GM12878 (cell line): Measurements from ENCODE around the gene EFCAB11. TPM values are rescaled to one million over a fixed set of nuclear protein-coding genes. Genes with fewer than 3 reads are reported as not detected.

Experiments
- ATAC-seq: fragments of 200-7000 bp; cut with Tn5 transposase; 3 replicates; pipeline ENCODE4 v1.9.1; 2020; ENCODE audit warnings: mild to moderate bottlenecking, moderate library complexity
- BruUV-seq: library from RNA; stranded (reverse); fragments of 400-500 nt; replicated peaks from 2 replicates; lab custom pipeline; 2021; lab: Mats Ljungman, UMichigan
- CTCF ChIA-PET: fragments of 300-600 bp; sonication (Branson Sonifier 250); formaldehyde crosslinking; extraction: SDS; loops from one replicate; lab custom pipeline; 2021; ENCODE audit warnings: inconsistent platforms; lab: Yijun Ruan, JAX
- POLR2A ChIA-PET: fragments of 350-600 bp; formaldehyde crosslinking; extraction: SDS; loops from one replicate; lab custom pipeline; 2021; ENCODE audit warnings: inconsistent platforms; lab: Charles Lee
- RAD21 ChIA-PET: fragments of 300-600 bp; sonication (Branson Sonifier 250); formaldehyde crosslinking; loops from one replicate; lab custom pipeline; 2023; ENCODE audit warnings: antibody characterized with exemption; ENCODE audit not compliant: unreplicated experiment; lab: Charles Lee
- SMC1A ChIA-PET: fragments of 300-600 bp; sonication (Branson Sonifier 250); formaldehyde crosslinking; loops from one replicate; lab custom pipeline; 2023; ENCODE audit not compliant: unreplicated experiment, uncharacterized antibody; lab: Charles Lee
- DNase-seq: peaks from one replicate; pipeline ENCODE4 v3.0.0-alpha.2; 2011; ENCODE audit warnings: low read depth, low spot score
- FAIRE-seq: peaks from 3 replicates; lab custom pipeline; 2011; peaks lifted over from hg19 to GRCh38; lab: Jason Lieb, UNC
- H2AFZ ChIP-seq: 2 replicates; pipeline ENCODE4 v1.6.0; 2011; ENCODE audit warnings: low read depth, low read length, control low read depth; ENCODE audit not compliant: control insufficient read depth
- H3K27ac ChIP-seq: 2 replicates; pipeline ENCODE4 v1.5.1; 2011; ENCODE audit warnings: control low read depth; ENCODE audit not compliant: control insufficient read depth, insufficient read depth
- H3K27me3 ChIP-seq, 2 experiments: replicated peaks in 1 of 2; 2 replicates each; pipeline versions ENCODE4 v1.6.0 to v1.6.1; 2011; ENCODE audit warnings: low read length in 1 of 2; ENCODE audit not compliant: control insufficient read depth in 2 of 2, insufficient read depth in 2 of 2
- H3K36me3 ChIP-seq, 2 experiments: 2 replicates each; pipeline ENCODE4 v1.5.1; 2011; ENCODE audit warnings: low read length in 1 of 2; ENCODE audit not compliant: control insufficient read depth in 2 of 2, insufficient read depth in 2 of 2
- H3K4me1 ChIP-seq: 2 replicates; pipeline ENCODE4 v1.6.1; 2011; ENCODE audit warnings: mild to moderate bottlenecking, low read length, moderate library complexity, mixed read lengths; ENCODE audit not compliant: control insufficient read depth, insufficient read depth
- H3K4me2 ChIP-seq: 2 replicates; pipeline ENCODE4 v1.6.0; 2011; ENCODE audit warnings: control low read depth; ENCODE audit not compliant: control insufficient read depth, insufficient read depth
- H3K4me3 ChIP-seq: fragments of 200-600 bp; sonication (generic); 2 replicates; pipeline ENCODE4 v1.5.1; 2016
- H3K79me2 ChIP-seq: 2 replicates; pipeline ENCODE4 v1.6.0; 2011; ENCODE audit warnings: low read length; ENCODE audit not compliant: control insufficient read depth, insufficient read depth
- H3K9ac ChIP-seq: 2 replicates; pipeline ENCODE4 v1.8.0; 2011; ENCODE audit warnings: low read length, control low read depth, mixed read lengths; ENCODE audit not compliant: control insufficient read depth, insufficient read depth
- H3K9me3 ChIP-seq: replicated peaks from 3 replicates; pipeline ENCODE4 v1.5.1; 2011; ENCODE audit warnings: mild to moderate bottlenecking, low read length; ENCODE audit not compliant: control insufficient read depth, insufficient read depth
- H4K20me1 ChIP-seq: 2 replicates; pipeline ENCODE4 v1.6.0; 2011; ENCODE audit not compliant: control insufficient read depth, insufficient read depth
- ASH2L ChIP-seq: fragments of 300-600, 200-600 bp; sonication (generic); IDR thresholded peaks from 2 replicates; pipeline ENCODE4 v1.6.1; 2017; ENCODE audit warnings: low read depth, mild to moderate bottlenecking, borderline replicate concordance
- BHLHE40 ChIP-seq, 2 experiments: fragments of 450-650 bp in 1 of 2; IDR thresholded peaks; 2 replicates each; pipeline ENCODE4 v1.6.1; 2011 to 2017; ENCODE audit warnings: low read depth in 2 of 2, borderline replicate concordance in 1 of 2, improper control_type of control experiment in 1 of 2, low read length in 1 of 2, mild to moderate bottlenecking in 1 of 2
- RCOR1 ChIP-seq: conservative IDR thresholded peaks from 2 replicates; pipeline ENCODE4 v1.6.1; 2012; ENCODE audit warnings: low read depth, low read length, improper control_type of control experiment
- RELA ChIP-seq: fragments of 450-650 bp; IDR thresholded peaks from 2 replicates; pipeline ENCODE4 v1.8.0; 2014; ENCODE audit warnings: borderline replicate concordance; ENCODE audit not compliant: partially characterized antibody
- SRF ChIP-seq, 2 experiments: IDR thresholded peaks; 2 replicates each; pipeline ENCODE4 v1.6.1; 2011; ENCODE audit warnings: low read depth in 2 of 2, low read length in 2 of 2, mild to moderate bottlenecking in 1 of 2, moderate library complexity in 1 of 2
- TCF12 ChIP-seq: IDR thresholded peaks from 2 replicates; pipeline ENCODE4 v1.6.1; 2011; ENCODE audit warnings: low read depth, mild to moderate bottlenecking, low read length
- WGBS: methylation state at CpG from one replicate; pipeline ENCODE4 v1.1.6; 2016; ENCODE audit warnings: low lambda C conversion rate; ENCODE audit not compliant: insufficient replicate concordance, insufficient coverage; ENCODE audit errors: missing lambda C conversion rate; 5-methylcytosine and 5-hydroxymethylcytosine counted together
- in situ Hi-C: fragments of 300-500 bp; cut with MboI; formaldehyde crosslinking; loops from 9 replicates; pipeline ENCODE4 v1.14.3; 2018; ENCODE audit warnings: mixed read lengths
- intact Hi-C: fragments of 100-400 bp; cut with micrococcal nuclease; formaldehyde crosslinking; loops from one replicate; pipeline ENCODE4 v1.14.2; 2022; ENCODE audit not compliant: unreplicated experiment
- polyA plus RNA-seq, 11 experiments: library from polyadenylated mRNA; depleted of rRNA in 4 of 11; unstranded in 6 of 11; stranded (reverse) in 5 of 11; fragments of >200 nt; fragmentation: Nextera tagmentation in 4 of 11; fragmentation: Illumina TruSeq in 1 of 11; extraction: Ambion mirVana in 4 of 11; extraction: Trizol in 1 of 11; gene quantifications; 1 replicate in 1 of 11; 2 replicates in 10 of 11; pipeline versions ENCODE4 v1.2.1 to v1.2.3, GENCODE V29; 2011 to 2016; ENCODE audit warnings: inconsistent platforms in 2 of 11, missing spikeins in 2 of 11, low read depth in 1 of 11
- total RNA-seq, 4 experiments: library from RNA; depleted of rRNA in 3 of 4; stranded (reverse); fragments of >200 nt in 3 of 4; fragmentation: Illumina TruSeq in 1 of 4; extraction: Trizol in 1 of 4; gene quantifications; 2 replicates each; pipeline versions ENCODE4 v1.2.1 to v1.2.3, GENCODE V29; 2013 to 2021
- TF ChIP-seq, protein P1 (sequence below): IDR thresholded peaks from 2 replicates; pipeline ENCODE4 v1.6.1; 2012; ENCODE audit warnings: low read length, inconsistent platforms

The EFCAB11 gene
- total and polyA plus RNA-seq, 10 of the 15 experiments (the other 5 are each of a cell fraction or from before 2014, with no cell fraction given) = 8.6 to 37.4 (median 18.0) TPM

DNA sequence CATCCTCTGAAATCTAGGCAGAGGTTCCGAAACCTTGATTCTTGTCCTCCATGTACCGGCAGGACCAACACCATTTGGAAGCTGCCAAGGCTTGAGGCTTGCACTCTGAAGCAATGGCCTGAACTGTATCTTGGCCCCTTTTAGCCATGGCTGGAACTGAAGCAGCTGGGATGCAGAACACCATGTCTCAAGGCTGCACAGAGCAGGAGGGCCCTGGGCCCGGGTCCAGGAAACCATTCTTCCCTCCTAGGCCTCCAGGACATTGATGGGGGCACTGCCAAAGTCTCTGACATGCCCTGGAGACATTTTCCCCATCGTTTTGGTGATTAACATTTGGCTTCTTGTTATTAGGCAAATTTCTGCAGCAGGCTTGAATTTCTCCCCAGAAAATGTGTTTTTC, 198.7 kb downstream of the EFCAB11 start:
- Histone ChIP-seq H4K20me1 (no peaks in the 10 kb centered on the region), H3K79me2 (no peaks in the 10 kb centered on the region), H3K36me3 (no peaks in the 10 kb centered on the region), H3K4me3 (no peak overlapping the region), H3K4me1 (no peaks in the 10 kb centered on the region), H3K9ac (no peak overlapping the region), H2AFZ (no peak overlapping the region), H3K9me3 (no peaks in the 10 kb centered on the region; the same call in 2 of the 3 replicates), H3K27ac (no peak overlapping the region), H3K27me3 (no peaks in the 10 kb centered on the region), H3K4me2 (no peak overlapping the region)
- BruUV-seq = no TSS peak
- intact Hi-C loops (no loop called here), in situ Hi-C loops (loop anchor here (25.0 kb wide), 1 partner anchor 719 kb away; no protein-coding TSS in a partner anchor)
- ATAC-seq = no peak
- WGBS = 64% methylated on average over 4 of the region's 4 CpGs
- TF ChIP-seq RELA = no peak
- TF ChIP-seq BHLHE40 (IDR thresholded peaks at IDR 0.05; ENCODE audit: borderline replicate concordance in 1 of 2, low read depth in 2 of 2, low read length in 1 of 2) = no peak
- no peak for TF ChIP-seq TCF12
- no peak for TF ChIP-seq ASH2L
- no peak for TF ChIP-seq SRF (IDR thresholded peaks at IDR 0.05; ENCODE audit: low read depth in 2 of 2, low read length in 2 of 2)
- TF ChIP-seq, protein P1, sequence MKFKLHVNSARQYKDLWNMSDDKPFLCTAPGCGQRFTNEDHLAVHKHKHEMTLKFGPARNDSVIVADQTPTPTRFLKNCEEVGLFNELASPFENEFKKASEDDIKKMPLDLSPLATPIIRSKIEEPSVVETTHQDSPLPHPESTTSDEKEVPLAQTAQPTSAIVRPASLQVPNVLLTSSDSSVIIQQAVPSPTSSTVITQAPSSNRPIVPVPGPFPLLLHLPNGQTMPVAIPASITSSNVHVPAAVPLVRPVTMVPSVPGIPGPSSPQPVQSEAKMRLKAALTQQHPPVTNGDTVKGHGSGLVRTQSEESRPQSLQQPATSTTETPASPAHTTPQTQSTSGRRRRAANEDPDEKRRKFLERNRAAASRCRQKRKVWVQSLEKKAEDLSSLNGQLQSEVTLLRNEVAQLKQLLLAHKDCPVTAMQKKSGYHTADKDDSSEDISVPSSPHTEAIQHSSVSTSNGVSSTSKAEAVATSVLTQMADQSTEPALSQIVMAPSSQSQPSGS = no peak
- no peak for TF ChIP-seq RCOR1
- no peak for FAIRE-seq
- ChIA-PET RAD21 (no interaction called here), CTCF (no interaction called here), SMC1A (no interaction called here), POLR2A (no interaction called here)
- DNase-seq = no peak
